Measurements from ENCODE around the gene DNAJC24.

Gene DNAJC24

DNA sequence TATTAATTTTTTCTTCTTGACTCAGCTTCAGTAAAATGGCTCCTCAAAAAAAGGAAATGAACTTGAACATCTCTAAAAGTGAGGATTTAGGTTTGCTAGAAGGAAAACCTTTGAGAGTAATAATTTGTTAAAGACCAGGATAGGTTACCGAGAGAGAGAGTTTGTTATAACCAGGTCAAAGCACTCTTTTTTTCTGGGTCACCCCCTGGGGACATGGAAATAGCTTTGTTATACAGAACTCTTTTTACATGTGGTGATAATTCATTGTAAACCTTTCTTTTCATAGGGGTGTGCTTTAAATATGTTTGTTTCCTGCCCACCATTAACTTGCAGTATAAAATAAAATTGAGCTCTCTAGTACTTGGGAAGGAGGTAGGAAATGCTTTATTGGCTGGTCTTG lies 47.7 kb downstream of the DNAJC24 start:
- no peak for DNase-seq

GRCh38 chr11:31417816-31418215 lies 48.2 kb downstream of the DNAJC24 start:
- no peak for DNase-seq

DNA sequence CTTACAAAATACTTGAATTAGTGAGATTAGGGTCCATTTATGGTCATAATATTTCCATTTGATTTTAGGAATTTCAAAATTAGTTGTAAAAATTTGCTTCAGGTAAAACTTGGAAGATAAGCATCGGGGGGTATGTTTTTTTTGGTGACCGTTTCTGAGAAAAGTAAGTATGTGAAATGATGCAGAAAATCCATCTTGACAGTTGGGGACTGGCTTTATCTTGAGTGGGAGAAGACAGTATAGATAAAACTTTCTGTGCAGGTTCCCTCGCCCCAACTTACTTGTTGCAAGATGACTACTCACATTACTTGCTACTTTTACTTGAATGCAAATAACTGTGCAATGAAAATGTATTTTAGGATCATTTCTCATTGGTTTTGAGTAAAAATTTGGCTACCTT lies 49.5 kb downstream of the DNAJC24 start:
- DNase-seq: no peak

GRCh38 chr11:31419669-31420068 lies 50.0 kb downstream of the DNAJC24 start:
- DNase-seq: no peak

GRCh38 chr11:31421820-31422219 lies 52.2 kb downstream of the DNAJC24 start:
- DNase-seq: no peak

GRCh38 chr11:31422703-31423102 lies 53.0 kb downstream of the DNAJC24 start:
- no peak for DNase-seq

DNA sequence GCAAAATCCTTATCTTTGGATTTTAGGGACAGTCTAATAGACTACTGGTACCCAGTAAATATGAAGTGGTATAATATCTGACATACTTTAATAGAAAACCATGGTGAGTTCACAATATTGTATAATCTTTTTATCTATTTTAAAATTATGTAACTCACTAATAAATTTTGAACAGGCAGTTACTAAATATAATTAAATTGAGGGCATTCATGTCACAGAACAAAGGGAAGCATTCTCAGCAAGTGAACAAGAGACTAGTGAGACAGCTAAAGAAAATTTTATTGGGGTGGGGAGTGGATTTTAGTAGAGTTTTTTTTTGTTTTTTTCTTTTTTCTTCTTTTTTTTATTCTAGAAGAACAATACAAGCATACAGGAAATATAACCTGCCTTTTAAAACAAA lies 55.0 kb downstream of the DNAJC24 start:
- DNase-seq: no peak

- no peak for DNase-seq
These were observed 64.2 kb downstream of the DNAJC24 start for GRCh38 chr11:31433851-31434250.

DNA sequence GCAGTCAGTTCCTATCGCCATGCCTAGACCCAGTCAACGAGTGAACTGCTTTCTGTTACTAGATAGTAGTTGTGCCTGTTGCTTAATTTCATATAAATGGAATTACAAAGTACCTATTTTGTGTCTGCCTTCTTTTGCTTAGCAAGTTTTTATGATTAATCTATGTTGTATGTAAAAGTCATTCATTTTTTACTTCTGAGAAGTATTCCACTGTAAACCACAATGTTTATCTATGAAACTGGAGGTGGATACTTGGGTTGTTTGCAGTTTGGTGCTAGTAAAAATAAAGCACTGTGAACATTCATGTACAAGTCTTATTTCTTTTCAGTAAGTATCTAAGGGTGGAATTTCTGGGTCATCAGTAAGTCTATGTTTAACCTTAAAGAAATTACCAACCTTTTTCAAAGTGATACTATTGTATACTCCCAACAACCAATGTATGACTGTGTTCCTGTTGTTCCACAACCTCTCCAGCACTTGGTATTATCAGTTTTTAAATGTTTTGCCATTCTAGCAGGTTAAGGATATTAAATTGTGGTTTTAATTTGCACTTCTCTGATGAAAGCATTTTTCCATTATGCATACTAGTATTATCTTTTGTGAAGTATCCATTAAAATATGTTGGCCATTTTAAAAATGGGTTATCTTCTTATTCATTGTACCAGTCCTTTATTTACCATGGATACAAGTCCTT lies 68.2 kb downstream of the DNAJC24 start:
- peak; percentile 45 for DNase-seq

GRCh38 chr11:31441296-31441695 lies 71.6 kb downstream of the DNAJC24 start:
- no peak for DNase-seq

- DNase-seq: no peak
These were observed 72.4 kb downstream of the DNAJC24 start for GRCh38 chr11:31442086-31442485.

GRCh38 chr11:31443802-31444201 lies 74.1 kb downstream of the DNAJC24 start:
- no peak for DNase-seq

- no peak for DNase-seq
These were observed 76.0 kb downstream of the DNAJC24 start for GRCh38 chr11:31445621-31446020.

DNA sequence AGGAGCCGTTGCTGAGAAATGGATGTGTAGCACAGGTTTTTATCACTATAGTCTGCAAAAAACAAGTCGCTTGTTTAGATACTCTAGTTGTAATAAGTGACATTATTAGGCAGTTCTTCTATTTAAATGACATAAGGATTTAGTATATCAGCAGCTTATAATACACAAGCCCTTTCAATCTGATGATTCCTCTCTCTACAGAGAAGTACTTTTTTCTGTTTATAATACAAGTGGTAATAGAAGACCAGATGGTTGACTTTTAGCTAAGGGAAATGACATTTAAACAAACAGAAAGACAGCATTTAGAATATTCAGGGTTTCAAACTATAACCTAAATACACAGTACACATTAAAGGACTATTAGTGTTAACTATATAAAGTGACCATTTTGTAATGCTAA lies 79.4 kb downstream of the DNAJC24 start:
- DNase-seq: no peak

DNA sequence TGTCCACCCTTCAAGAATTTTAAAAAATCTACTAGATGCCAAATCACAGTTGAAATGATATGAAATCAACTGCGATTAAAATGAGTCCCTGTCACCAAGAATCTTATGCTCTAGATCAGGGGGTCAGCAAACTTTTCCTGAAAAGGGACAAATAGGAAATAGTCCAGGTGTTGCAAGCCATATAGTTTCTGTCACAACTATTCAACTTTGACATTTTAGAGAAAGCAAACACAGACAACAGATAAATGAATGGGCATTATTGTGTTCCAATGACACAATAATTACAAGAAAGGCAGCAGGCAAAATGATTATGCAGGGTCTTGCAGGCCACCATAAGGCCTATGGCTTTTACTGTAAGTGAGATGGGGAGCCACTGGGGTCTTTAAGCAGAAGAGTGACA lies 81.2 kb downstream of the DNAJC24 start:
- DNase-seq: no peak

- DNase-seq: no peak
These were observed 85.5 kb downstream of the DNAJC24 start for GRCh38 chr11:31455177-31455576.

GRCh38 chr11:31464436-31464835 lies 94.8 kb downstream of the DNAJC24 start:
- DNase-seq: no peak

DNA sequence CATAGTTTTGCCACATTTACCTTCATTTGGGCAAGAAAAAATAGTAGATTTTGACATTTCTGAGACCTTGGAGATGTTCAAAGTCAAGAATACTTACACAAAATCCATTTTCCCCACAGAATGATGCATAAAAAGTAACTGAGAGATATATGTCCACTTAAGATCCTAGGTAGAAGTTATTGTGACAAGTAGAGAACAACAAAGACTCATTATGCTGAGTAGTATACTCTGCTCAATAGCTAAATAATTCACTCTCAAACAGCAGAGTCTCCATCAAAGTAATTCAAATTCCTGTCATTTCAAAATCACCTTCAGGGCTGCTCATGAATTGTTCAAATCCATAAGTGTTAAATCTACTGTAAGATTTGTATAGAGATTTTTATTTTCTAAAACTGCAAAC lies 104.4 kb downstream of the DNAJC24 start:
- no peak for DNase-seq

GRCh38 chr11:31477528-31478222 lies 108.0 kb downstream of the DNAJC24 start:
- DNase-seq: no peak

DNA sequence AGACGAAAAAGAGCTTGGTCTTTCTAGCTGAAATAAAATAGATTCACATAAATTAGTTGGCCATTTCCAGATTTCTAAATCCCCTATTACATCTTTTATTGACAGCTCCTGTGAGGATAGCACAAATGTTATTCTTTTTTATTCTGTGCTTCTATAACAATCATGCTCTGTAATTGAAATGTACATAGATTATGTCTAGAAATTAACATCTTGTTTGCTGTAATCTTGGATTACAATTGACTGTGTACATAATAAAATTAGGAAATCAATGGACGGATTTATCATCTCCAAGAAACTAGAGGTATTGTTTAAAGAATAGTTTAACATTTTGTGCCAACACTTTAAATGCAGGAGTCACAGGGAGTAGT lies 108.5 kb downstream of the DNAJC24 start:
- DNase-seq: no peak

GRCh38 chr11:31479066-31479465 lies 109.4 kb downstream of the DNAJC24 start:
- no peak for DNase-seq

DNA sequence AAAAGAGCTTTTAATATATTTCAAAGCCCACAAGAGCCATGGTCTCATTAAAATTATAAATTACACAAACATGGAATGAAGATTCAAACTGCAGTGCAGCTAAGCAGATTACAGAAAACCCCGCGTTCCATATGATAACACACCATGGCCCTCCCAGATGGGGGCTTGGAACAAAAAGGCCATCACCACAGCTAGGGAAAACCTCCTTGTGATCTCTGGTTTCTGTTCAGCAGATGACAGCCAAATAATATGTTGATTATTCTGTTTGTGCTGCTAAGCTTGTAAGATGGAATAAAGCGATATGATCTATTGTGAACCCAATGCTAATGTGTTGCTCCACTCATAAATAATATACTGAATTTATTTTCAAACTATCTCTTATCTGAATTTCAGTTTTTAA lies 111.3 kb downstream of the DNAJC24 start:
- DNase-seq: no peak
